ENCODE data around the gene EXOC6.

DNA sequence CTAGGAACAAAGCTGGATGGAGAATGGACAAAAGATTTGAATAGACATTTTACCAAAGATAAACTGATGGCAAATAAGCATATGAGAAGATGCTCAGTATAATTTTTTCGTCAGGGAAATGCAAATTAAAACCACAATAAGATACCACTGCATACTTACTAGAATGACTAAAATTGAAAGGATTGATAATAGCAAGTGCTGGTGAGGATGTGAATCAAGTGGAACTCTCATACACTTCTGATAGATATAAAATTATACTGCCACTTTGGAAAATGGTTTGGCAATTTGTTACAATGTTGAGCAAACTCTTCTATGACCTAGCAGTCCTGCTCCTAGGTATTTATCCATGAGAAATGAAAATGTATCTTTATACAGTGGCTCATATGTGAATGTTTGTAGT lies 83.3 kb downstream of the EXOC6 start:
- no peak for TF ChIP-seq GATA3 (IDR thresholded peaks at IDR 0.05; ENCODE audit: low read depth, low read length)
- no peak for TF ChIP-seq GATA2 (IDR thresholded peaks at IDR 0.05; ENCODE audit: low read depth, low read length)
